ENCODE results near the gene DISP3. TPM values are rescaled to one million over a fixed set of nuclear protein-coding genes. Genes with fewer than 3 reads are reported as not detected.
A peak's percentile ranks its signal among the peaks of the same experiment; 100 is the strongest.

DISP3 gene
- polyA plus RNA-seq, 1 of the 3 experiments (the other 2 are of a cell fraction): 0.08 TPM

GRCh38 chr1:11563560-11564069 is 84.7 kb downstream of the DISP3 start (continued):
- TF ChIP-seq CTCF (IDR thresholded peaks at IDR 0.05): no peak
- no peak for TF ChIP-seq MEF2A (IDR thresholded peaks at IDR 0.05; ENCODE audit: borderline replicate concordance, low read depth)
- TF ChIP-seq FOSL2 (IDR thresholded peaks at IDR 0.05; ENCODE audit: borderline replicate concordance, low read depth): no peak
- TF ChIP-seq EP300 (IDR thresholded peaks at IDR 0.05; ENCODE audit: borderline replicate concordance in 1 of 2, low read depth in 1 of 2, low read length in 1 of 2): peak in 1 of 2 experiments; percentile 87; a peak in 2 of 4 replicates
- no peak for TF ChIP-seq NFIC (IDR thresholded peaks at IDR 0.05; ENCODE audit: borderline replicate concordance)
- TF ChIP-seq GABPA (IDR thresholded peaks at IDR 0.05; ENCODE audit: low read depth): no peak
- no peak for TF ChIP-seq JUND (IDR thresholded peaks at IDR 0.05)
- TF ChIP-seq SIN3A (IDR thresholded peaks at IDR 0.05; ENCODE audit: borderline replicate concordance, low read depth, low read length): no peak
- peak; percentile 84 for TF ChIP-seq RCOR1 (IDR thresholded peaks at IDR 0.05; ENCODE audit: low read length)
- no peak for TF ChIP-seq PBX3 (IDR thresholded peaks at IDR 0.05)

- Histone ChIP-seq H3K4me1 (ENCODE audit: control insufficient read depth in 1 of 2, insufficient read depth in 2 of 2, low read depth in 1 of 2, low read length in 1 of 2) (peaks cover 0 to 41% of the 10 kb centered on the region in 2 experiments; a peak in 2 of 4 replicates), H3K27ac (ENCODE audit: low read depth in 2 of 2, low read length in 1 of 2) (peak overlapping the region in 1 of 2 experiments; percentile 97; a peak in 2 of 4 replicates), H2AFZ (ENCODE audit: low read depth) (no peak overlapping the region), H3K9ac (no peak overlapping the region), H4K20me1 (ENCODE audit: insufficient read depth) (no peaks in the 10 kb centered on the region), H3K36me3 (replicated peaks in 1 of 2; ENCODE audit: control insufficient read depth in 1 of 2, insufficient read depth in 2 of 2, low read length in 1 of 2) (no peaks in the 10 kb centered on the region), H3K9me3 (no peaks in the 10 kb centered on the region), H3K4me3 (ENCODE audit: low read depth in 2 of 2, low read length in 1 of 2) (no peak overlapping the region), H3K4me2 (no peak overlapping the region), H3K27me3 (ENCODE audit: insufficient read depth) (no peaks in the 10 kb centered on the region), H3K79me2 (ENCODE audit: insufficient read depth) (no peaks in the 10 kb centered on the region), H3K9me2 (no peaks in the 10 kb centered on the region), H3F3A (replicated peaks; ENCODE audit: insufficient read depth) (no peaks in the 10 kb centered on the region)
- POLR2A ChIA-PET: interaction anchor here (0.7 to 1.8 kb wide), 6 partner anchors 9 to 302 kb away, joined by 3 to 10 read pairs (median 4); partner anchors contain the start of genes DISP3 and MTOR
- CTCF ChIA-PET: interaction anchor here (0.6 to 2.0 kb wide), 7 partner anchors 8 to 278 kb away, joined by 3 to 7 read pairs (median 5); no protein-coding TSS in a partner anchor
- no peak for DNase-seq
- 67% methylated on average over 5 of the region's 5 CpGs for WGBS (ENCODE audit: low lambda C conversion rate)
- no peak for TF ChIP-seq USF2 (IDR thresholded peaks at IDR 0.05; ENCODE audit: borderline replicate concordance, low read depth, low read length)
- no peak for TF ChIP-seq IRF3 (IDR thresholded peaks at IDR 0.05; ENCODE audit: low read depth, low read length)
- TF ChIP-seq FOSL2 (IDR thresholded peaks at IDR 0.05; ENCODE audit: borderline replicate concordance, low read depth): no peak
- TF ChIP-seq FOXM1 (IDR thresholded peaks at IDR 0.05; ENCODE audit: low read depth): no peak
- no peak for TF ChIP-seq CHD2 (IDR thresholded peaks at IDR 0.05; ENCODE audit: low read length, partially characterized antibody)
- no peak for TF ChIP-seq MXI1 (IDR thresholded peaks at IDR 0.05; ENCODE audit: low read depth, low read length)
- TF ChIP-seq EZH2phosphoT487 (IDR thresholded peaks at IDR 0.05; ENCODE audit: borderline replicate concordance, low read depth): no peak
- TF ChIP-seq ZBTB33 (IDR thresholded peaks at IDR 0.05; ENCODE audit: borderline replicate concordance, low read depth): no peak
- no peak for TF ChIP-seq YY1 (IDR thresholded peaks at IDR 0.05; ENCODE audit: low read depth)
- no peak for TF ChIP-seq FOXJ3 (CRISPR knock-in tag; IDR thresholded peaks at IDR 0.05)
- no peak for TF ChIP-seq PBX3 (IDR thresholded peaks at IDR 0.05)
- TF ChIP-seq GABPA (IDR thresholded peaks at IDR 0.05; ENCODE audit: low read depth): no peak
- TF ChIP-seq ELF1 (IDR thresholded peaks at IDR 0.05): no peak
Measured at GRCh38 chr1:11564237-11564636, 85.3 kb downstream of the DISP3 start.
